ENCODE measurements around the gene MED16.

- TF ChIP-seq EZH2phosphoT487 (IDR thresholded peaks at IDR 0.05; ENCODE audit: insufficient read depth, low read depth) (no peak), EZH2 (IDR thresholded peaks at IDR 0.05; ENCODE audit: insufficient read depth, poor library complexity, severe bottlenecking) (peak; percentile 71)
These were observed 26.4 kb upstream of the MED16 start for GRCh38 chr19:919199-920050.
